HG03196 (cell line): Measurements from ENCODE around the gene RHOBTB3.
"Not testable (repeated sequence)": the region's sequence is repeated elsewhere in the genome, so short reads cannot be mapped to it uniquely, and the experiment has no call there.

ENCODE experiments used
- ATAC-seq: cut with Tn5 transposase; IDR thresholded peaks from one replicate; pipeline ENCODE4 v1.9.1; 2021; ENCODE audit not compliant: unreplicated experiment

Gene RHOBTB3

DNA sequence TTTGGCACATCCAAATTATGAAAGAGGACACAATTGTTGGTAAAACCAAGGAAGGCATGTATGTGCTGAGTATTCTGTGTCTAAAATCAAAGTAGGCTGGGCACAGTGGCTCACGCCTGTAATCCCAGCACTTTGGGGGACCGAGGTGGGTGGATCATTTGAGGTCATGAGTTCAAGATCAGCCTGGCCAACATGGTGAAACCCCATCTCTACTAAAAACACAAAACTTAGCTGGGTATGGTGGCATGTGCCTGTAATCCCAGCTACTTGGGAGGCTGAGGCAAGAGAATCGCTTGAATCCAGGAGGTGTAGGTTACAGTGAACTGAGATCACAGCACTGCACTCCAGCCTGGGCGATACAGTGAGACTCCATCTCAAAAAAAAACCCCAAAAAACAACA is 105.8 kb downstream of the RHOBTB3 start:
- ATAC-seq = not testable (repeated sequence)

DNA sequence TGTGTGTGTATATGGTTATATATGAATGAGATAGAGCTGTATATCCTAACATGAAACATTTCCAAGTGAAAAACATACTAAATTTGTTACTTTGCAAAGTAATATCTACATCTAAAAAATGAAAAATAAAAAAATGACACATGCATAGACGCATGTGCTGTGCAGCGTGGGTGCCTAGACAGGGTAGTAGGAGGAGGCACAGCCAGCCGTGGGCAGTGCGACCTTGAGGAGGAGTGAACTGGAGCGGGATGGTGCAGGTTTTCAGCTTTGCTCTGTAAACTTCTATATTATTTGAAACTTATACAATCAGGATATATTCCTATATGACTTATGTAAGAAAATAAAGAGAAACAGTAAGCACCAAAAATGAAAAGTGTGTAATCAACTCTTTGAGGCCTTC is 106.4 kb downstream of the RHOBTB3 start:
- no peak for ATAC-seq

DNA sequence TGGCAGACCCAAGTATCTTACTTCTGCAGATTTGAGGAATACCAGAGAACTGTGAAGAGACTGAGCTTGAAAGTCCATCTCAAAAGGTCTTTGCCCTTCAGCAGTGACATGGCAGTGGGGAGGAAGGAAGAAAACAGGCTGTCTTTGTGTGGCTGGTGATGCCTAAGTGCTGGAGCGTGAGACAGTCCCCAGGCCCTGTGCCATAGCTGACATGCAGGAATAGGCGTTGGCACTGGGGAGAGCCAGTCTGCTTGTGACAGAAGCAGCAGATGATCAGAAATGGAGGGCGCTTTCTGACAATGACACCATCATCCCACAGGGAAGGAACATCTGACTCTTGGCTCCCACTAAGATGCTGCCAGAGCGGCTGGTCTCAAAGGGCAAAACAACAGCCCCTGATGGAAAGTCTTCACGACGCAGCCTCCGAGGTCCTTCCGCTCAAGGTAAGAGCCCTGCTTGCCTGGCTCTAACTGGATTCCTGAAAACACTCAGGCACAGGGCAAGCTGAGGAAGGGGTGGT is 106.9 kb downstream of the RHOBTB3 start:
- no peak for ATAC-seq

DNA sequence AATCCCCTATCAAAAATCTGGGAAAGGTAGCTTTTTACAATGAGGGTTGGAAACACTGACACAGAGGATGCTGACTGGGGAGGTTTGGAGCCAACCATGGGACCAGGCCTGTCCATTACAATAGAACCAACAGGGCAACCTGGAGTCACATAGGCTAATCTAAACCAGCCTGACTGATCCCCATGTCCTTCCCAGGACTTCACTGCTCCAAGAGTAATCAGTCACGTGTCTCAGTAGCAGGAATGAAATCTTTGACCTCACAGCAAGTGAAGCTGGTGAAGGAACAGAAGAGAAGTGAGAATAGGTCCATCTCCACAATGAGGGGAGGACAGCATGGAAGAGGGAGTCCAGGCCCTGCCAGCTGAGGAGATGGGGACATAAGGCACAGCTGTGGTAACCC is 107.4 kb downstream of the RHOBTB3 start:
- ATAC-seq = no peak

DNA sequence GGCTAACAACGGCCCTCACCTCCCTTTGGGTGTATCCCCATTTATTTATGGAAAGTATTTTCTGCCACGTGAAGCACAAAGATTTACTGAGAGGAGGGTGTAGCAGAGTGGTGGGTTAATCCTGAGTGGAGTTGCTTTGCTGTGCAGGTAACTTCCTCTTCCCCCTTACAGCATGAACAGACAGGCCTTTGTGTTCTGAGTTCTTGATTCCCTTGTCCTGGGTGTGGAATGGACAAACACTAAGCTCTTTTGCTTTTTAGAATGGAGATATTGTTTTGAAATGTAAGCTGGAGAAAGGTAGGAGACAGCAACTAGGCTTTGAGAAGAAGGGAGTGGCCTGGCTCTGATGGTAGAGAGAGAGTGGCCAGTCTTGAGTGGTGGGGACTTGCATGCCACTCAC is 108.5 kb downstream of the RHOBTB3 start:
- no peak for ATAC-seq

DNA sequence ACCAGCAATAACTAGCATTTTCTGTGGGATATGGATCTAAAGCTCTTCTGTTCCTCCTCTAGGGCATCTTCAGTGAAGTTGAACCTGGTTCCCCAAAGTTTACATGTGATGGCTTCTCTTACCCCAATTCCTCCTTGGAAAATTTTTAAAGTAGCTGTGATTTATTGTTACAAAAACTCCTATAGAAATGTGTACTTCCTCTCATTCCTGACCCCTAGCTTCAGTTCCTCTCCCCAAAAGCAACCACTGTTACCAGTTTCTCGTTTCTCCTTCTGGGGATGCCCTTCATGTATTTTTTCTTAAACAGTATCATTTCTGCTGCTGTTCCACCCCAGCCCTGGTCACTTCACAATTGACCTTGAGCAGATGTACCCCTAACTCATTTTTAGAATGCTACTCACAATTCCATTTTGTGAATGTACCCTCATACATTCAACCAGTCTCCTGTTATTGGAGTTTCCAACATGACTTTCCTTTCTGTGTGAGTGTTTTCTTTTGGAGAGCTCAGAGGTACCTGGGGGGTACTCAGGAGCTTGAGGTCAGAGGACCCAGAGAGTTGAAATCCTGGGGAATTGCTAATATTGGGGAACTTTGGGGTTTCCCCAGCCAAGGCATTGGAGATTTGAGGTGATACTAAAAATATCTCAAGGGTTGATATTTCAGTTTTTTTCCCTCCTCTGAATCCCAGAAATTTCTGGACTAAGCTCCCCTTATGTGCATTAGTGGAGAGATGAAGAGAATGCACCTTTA is 110.0 kb downstream of the RHOBTB3 start:
- ATAC-seq = no peak

DNA sequence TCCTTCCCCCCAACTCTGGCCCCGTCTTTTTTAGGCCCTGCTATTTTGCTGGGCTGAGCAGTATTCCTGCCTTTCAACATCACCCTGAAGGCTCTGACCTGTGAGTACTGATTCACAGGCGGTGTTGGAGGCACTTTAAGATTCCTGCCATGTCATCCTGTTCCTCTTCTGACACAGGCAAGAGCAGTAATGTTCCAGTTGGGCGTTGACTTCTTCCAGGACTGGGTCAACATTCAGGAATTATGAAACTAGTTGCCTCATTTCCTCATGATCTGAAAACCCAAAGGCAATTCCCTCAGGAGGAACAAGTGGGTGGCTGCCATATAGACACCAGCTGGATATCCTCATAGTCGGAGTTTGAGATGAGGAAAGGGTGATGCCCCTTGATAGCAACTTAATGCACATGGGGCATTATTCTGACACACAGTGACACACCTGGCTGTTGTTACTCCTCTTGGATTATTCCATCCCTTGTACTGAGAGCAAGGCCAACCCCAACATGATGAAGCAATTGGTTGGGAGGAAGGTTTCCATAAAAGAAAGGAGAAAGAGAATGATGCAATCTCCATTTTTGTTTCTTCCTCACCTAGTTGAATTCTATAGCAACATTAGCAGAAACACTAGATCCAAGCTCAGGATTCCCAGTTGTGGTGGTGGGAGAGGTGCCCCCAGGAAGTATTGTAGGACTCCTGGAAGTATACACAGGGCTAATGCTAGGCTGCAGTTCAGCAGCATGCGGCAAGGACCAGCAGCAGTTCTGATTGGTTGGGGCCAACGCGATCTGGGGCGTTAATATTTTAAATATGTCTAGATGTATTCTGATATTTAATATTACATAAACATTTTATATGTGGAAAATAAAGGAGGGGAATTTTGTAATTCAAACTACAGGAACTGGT is 111.0 kb downstream of the RHOBTB3 start:
- no peak for ATAC-seq

DNA sequence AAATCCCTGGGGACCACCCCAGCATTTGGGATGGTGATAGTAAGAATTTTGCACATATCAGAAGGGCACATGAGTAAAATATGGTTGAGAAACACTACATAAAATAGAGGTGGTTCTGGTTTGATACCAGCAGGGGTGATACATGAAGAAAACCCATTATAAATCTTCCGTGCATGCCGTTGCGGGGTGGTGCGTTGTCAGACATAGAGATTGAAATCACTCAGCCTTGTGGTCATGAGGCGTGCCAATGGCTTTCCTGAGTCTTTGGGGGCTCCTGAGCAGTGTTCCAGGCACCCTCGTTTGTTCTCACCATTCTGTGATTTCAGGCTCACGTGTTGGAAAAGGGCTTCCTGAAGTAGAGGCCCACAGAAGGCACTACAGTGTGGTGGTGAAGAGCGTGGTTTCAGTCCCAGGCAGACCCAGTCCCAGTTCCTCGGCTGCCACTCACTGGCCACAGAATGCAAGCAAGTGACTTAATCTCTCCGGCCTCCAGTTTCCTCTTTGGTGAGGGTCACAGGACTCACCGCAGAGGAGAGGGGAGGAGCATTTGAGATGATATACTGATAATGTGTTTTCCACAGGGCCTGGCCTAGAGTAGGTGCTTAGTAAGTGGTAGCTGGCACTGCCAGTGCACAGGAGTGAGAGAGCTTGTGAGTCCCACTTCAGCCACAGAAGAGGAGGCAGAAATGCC is 111.9 kb downstream of the RHOBTB3 start:
- ATAC-seq = peak; percentile 86

DNA sequence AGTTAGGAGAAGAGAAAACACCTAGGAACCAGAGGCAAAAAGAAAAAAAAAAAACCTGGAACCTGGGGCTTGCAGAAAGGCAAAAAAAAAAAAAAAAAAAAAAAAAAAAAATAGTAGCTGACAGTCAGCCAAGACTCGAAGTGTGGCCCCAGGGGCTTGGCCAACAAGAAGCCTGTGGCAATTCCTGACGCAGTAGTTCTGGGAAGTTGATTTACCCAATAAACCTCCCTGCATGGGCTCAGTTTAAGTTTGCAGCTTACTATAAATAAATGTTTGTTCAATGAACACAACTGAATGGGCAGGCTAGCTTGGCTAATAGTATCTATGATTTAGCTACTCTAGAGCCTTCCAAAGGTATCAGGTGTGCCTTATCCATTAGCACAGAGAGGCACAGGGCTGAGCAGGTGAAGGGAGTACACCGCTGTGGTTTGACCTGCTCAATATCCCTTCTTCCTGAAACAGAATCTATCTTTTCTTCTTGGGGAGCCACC is 112.6 kb downstream of the RHOBTB3 start:
- no peak for ATAC-seq

DNA sequence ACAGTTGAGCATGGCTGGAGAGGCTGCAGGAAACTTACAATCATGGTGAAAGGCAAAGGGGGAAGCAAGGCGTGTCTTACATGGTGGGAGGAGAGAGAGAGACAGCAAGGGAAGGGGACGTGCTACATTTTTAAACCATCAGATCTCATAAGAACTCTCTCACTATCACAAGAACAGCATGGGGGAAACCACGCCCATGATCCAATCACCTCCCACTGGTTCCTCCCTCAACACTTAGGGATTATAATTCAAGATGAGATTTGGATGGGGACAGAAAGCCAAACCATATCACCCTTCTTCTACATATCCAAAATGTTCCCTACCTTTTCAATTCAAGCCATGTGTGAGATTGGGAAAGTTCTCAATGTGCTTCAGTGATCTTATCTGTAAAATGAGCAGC is 114.3 kb downstream of the RHOBTB3 start:
- ATAC-seq = no peak
